Limb (tissue), 2 donors: ENCODE results near the gene REXO1.
"Not testable (repeated sequence)": the region's sequence is repeated elsewhere in the genome, so short reads cannot be mapped to it uniquely, and the experiment has no call there.

Experiments used
- DNase-seq, 2 donors: peaks; one replicate each; pipeline ENCODE4 v3.0.0-alpha.2; 2016; ENCODE audit errors: extremely low spot score in 2 of 2

REXO1 gene, protein sequence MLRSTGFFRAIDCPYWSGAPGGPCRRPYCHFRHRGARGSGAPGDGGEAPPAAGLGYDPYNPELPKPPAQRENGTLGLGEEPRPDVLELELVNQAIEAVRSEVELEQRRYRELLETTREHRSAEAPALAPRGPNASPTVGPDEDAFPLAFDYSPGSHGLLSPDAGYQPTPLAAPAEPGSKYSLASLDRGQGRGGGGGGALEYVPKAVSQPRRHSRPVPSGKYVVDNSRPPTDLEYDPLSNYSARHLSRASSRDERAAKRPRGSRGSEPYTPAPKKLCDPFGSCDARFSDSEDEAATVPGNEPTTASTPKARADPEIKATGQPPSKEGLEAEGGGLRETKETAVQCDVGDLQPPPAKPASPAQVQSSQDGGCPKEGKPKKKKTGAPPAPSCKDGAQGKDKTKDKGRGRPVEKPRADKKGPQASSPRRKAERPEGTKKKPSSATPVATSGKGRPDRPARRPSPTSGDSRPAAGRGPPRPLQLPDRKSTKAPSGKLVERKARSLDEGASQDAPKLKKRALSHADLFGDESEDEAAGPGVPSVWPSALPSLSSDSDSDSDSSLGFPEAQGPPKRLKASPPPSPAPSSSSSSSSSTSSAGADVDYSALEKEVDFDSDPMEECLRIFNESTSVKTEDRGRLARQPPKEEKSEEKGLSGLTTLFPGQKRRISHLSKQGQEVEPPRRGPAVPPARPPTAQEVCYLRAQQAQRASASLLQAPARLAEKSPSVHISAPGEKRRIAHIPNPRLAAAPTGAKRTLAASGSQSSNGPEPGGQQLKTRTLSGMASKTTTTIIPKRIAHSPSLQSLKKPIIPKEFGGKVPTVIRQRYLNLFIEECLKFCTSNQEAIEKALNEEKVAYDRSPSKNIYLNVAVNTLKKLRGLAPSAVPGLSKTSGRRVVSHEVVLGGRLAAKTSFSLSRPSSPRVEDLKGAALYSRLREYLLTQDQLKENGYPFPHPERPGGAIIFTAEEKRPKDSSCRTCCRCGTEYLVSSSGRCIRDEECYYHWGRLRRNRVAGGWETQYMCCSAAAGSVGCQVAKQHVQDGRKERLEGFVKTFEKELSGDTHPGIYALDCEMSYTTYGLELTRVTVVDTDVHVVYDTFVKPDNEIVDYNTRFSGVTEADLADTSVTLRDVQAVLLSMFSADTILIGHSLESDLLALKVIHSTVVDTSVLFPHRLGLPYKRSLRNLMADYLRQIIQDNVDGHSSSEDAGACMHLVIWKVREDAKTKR

DNA sequence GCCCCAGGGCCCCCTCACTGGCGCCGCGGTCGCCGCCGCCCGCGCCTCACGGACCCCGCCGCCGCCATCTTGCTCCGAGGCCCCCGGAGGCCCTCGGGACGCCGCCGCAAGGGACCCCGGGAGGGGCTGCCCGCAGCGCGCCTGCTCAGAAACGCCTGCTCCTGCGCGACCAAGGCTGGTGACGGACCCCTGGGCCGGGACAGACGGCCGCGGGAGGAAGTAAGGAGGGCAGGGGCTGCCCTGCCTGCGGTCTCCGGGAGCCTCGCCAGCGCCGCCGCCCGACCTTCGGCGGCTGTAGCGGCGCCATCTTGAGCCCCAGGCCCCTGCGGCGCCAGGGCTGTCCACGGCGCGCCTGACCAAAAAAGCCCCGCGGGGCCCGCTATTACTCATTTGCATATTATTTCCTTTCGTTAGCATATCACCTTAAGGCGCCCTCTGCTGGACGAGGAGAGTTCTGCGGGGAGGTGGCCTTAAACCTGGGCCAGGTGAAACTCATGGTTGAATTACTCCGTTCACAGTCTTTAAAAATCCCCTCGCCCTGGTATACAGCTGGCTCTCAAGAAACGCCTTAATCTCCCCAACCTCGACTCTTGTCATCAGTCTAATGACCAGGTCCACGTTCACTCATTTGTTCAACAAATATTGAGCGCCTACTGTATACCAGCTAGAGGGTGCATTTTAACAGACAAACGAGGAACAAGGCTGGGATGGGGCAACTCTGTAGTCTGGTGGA, at the start of gene REXO1:
TSS of gene REXO1 (minus strand) at position 85 of the 733 bp plus-strand sequence. CDS start 125 bp downstream, outside the sequence.
- peak; percentile 94 to 98 for DNase-seq

DNA sequence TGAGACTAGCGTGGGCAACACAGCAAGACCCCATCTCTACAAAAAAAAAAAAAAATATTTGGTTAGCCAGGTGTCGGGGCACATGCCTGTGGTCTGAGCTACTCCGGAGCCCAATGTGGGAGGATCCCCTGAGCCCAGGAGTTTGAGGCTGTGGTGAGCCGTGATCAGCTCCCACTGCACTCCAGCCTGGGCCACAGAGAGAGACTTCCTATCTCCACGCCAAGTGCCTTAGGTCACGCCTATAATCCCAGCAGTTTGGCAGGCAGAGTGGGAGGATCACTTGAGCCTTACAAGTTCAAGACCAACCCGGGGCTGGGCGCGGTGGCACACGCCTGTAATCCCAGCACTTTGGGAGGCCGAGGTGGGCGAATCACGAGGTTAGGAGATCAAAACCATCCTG, 48.2 kb upstream of the REXO1 start:
- DNase-seq: no peak

DNA sequence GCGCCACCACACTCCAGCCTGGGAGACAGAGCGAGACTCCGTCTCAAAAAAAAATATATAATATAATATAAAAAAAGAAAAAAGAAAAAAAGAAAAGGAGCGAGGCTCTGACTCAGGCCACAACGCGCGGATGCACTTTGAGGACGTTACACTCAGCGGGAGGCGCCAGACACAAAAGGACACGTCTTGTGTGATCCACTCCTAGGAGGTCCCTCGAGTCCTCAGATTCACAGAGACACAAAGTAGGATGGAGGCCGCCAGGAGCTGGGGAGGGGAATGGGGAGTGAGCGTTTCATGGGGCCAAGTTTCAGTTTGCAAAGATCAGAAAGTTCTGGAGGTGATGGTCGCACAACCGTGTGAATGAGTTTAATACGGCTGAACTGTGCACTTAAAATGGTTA, 45.5 kb upstream of the REXO1 start:
- DNase-seq: no peak

DNA sequence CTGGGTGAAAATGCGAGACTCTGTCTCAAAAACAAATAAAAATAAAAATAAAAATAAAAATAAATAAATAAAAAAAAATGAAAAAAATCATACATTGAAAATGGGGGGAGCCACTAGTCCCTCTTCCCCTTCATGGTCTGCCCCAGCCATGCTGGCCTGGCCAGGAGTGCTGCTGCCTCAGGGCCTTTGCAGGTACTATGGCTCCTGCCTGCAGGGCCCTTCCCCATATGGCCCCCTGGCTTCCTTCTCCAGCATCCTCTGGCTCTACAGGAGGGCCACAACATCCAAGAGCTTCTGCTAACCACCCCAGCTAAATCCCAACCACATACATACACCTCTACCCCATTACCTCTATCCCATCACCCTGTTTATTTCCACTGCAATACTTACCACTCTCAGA, 41.6 kb upstream of the REXO1 start:
- no peak for DNase-seq

DNA sequence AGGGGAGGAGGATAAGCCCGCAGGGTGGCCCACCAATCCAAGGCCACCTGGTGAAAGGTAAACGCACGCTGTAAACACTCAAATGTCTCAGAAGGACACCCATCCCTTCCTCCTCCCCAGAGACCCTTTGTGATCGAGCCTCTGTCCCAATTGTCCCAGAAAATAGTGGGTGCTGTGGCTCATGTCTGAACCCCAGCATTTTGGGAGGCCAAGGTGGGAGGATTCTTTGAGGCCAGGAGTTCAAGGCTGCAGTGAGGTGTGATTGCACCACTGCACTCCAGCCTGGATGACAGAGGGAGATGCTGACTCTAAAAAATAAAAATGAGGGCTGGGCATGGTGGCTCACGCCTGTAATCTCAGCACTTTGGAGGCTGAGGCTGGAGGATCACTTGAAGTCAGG, 40.1 kb upstream of the REXO1 start:
- DNase-seq: no peak

DNA sequence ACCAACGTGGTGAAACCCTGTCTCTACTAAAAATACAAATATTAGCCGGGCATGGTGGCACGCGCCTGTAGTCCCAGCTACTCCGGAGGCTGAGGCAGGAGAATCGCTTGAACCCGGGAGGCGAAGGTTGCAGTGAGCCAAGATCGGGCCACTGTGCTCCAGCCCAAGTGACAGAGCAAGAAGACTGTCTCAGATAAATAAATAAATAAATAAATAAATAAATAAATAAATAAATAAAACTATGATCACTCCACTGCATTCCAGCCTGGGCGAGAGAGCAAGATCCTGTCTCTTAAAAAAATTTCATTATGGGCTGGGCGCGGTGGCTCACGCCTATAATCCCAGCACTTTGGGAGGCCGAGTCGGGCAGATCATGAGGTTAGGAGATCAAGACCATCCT, 38.1 kb upstream of the REXO1 start:
- not testable (repeated sequence) for DNase-seq

DNA sequence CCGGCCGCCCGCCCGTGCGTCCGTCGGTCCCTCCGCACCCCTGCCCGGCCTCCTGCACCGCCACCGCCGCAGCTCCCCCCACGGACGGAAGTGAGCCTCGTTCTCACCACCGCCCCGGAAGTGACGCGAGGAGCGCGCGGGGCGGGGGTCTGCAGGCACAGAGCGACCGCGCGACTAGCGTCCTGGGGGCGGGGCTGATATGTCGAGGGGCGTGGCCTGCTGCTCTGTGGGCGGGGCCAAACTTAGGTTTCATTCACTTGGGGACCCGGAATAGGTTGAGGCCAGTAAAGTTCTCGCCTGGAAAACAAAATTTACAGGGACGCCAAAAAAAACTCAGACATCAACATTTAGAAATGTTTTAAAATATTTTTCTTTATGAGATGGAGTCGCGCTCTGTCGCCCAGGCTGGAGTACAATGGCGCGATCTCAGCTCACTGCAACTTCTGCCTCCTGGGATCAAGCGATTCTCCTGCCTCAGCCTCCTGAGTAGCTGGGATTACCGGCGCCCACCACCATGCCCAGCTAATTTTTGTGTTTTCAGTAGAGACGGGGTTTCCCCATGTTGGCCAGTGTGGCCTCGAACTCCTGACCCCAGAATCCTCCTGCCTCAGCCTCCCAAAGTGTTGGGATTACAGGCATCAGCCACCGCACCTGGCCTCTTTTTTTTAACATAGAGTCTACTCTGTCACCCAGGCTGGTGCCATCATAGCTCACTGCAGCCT, 37.3 kb upstream of the REXO1 start, which contains the start of gene ABHD17A:
TSS of gene ABHD17A (minus strand) at position 99 of the 722 bp plus-strand sequence. CDS start 3,930 bp downstream, outside the sequence.
- DNase-seq: peak; percentile 92 to 97

DNA sequence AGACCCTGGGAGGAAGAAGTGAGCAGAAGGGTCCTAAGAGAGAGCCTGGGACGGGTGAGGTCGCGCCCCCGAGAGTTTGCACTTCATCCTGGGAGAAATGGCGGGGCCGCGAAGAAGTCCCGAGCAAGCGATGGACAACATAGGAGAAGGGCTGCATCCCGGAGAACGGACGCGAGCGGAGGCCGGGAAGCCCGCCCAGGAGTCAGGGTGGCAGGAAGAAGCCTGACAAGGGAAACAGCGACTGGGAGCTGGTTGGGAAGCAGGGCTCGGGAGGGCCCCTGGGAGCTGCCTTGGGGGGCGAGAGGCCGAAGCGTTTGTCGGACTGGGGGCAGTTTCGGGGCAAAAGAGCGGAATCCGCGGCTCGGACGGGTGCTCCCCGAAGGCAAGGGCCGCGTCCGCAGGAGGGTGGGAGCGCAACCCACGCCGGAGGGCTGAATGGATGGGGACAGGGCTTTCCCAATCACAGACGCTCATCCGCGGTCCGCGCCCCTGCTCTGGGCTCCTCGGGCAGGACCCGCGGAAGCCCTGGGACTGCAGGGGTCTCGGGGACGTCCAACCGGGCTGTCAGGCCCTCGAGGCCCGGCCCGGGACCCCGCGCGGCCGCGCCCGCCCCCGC, 36.5 kb upstream of the REXO1 start:
- peak in 1 of 2 donors; percentile 60 for DNase-seq

DNA sequence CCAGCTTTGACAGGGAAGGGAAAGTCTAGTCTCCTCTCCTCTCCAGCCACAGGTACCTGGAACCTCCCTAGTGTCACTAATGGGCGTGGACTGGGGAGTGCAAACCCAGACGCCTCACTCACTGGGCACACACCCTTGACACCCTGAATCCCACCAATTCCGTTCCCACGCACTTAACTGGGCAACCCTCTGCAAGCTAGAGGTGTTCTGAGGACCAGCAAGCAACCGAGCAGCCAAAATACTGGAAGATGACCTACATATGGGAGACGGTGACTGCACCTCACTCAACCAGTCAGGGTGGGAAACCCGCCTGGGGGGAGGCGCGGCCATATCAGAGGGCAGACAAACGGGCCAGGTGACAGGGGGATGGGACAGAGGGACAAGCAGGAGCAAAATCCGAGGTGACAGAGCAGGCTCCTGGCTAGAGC, 36.0 kb upstream of the REXO1 start:
- DNase-seq: no peak

DNA sequence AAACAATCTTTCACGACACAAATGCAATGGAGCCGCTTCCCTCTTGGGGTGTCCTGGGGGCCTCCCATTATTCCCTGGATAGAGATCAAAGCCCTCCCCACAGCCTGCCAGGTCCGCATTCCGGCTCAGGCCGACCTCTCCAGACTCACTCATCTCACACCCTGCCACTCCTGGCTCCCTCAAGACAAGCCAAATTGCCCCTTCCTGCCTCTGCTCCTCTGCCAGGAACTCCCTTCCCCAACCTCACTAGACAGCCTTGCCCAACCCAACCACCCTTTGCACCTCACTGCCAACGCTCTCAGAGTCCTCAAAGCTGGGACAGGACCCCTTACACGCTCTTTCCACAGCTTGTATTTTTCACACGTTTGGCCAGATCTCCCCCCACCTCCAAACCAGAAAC, 35.5 kb upstream of the REXO1 start:
- no peak for DNase-seq

DNA sequence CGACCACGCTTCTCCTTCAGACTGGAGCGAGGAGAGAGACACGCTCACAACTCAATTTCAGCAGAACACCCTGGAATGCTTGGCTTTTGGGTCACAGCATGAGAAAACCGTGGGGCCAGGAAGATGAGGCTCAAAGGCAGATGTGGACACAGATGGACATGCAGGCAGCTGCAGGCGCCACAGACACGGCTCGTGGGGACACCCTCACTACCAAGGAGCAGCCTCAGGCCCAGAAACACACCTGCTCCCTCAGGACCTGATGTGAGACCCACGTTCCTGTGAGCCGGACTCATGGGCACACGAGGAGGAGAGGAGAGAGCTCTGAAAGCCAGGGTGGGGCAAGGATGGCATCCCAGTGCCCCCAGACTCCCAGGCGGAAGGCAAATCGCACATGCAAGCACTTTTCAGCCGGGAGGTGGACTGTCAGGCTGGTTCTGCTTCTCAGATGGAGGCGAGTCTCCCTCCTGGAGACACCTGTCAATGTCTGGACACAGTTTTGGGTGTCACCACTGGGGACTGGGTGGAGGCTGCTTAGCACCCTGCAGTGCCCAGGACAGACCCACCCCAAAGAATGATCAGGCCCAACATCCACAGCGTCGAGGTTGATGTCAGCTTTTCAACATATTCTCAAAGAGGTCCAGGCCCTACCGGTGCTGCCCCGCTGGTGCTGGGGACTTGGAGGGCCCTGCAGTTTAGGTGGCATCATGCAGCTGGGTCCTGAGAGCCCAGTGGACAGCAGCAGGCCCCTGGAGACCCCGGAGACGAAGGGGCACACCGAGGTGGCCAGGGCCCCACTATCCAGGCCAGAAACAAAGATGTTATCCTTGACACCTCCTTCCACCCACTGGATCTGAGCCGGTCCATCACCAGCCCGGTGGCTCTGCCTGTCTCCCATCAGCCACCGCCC, 34.8 kb upstream of the REXO1 start:
- no peak for DNase-seq

DNA sequence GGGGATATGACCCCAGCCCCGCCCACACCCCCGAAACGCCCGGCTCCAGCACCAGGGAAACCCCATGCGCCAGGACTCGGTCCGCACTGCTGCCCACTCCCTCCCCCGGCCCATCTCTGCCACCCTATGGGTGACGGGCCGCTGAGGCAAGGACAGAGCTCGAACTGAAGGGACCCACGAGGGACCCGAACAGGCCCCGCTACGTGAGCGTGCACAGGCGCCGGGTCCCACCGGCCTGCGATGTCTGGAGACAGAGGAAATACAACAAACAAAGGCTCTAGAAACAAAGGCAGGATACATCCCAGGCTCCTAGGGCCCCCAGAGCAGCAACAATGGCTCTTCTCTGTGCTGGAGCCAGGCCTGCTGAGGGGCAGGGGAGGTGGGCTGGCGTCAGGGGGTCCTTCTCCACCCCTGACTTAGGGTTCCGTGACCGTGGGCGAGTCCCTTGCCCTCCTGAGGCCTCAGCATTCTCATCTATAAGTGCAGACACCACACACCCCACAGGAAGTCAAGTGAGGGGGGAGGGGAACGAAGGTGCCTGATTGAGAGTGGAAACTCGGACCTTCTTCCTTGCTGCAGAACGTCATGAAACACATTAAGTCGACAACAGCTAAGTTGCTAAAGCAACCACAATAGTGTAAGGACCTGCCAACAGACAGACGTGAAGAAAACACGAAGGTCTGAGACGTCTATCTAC, 34.0 kb upstream of the REXO1 start:
- DNase-seq: no peak

DNA sequence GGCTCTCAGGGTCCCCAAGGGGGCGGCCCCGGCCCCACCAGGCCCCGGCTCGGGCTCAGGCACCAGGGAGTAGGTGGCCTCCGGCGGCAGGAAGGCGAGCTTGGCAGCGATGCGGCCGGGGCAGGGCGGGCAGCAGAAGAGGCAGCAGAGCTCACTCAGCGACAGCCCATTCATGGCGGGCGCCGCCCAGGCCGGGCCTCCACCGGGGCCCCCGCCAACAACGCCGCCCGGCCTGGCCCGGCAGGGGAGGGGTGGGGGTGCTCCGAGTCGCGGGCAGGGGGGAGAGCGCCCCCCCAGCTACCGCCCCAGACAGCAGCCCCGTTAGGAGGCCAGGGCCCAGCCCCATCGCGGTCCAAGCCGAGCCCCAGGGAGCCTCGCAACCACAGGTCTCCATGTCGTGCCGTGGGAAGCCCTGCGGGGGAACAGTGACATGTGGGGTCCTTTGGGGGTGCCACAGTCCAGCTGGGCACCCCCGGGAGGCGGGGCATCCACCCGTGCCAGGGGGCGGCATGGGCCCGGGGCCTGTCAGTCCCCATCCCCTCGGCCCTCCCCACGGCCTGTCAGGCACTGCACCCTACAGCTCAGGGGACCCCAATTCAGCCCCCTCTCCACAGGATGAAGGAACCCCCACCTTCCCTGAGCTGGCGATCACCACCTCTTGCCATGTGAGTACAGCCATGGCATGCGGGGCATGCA, 33.3 kb upstream of the REXO1 start:
- DNase-seq: not testable (repeated sequence)

DNA sequence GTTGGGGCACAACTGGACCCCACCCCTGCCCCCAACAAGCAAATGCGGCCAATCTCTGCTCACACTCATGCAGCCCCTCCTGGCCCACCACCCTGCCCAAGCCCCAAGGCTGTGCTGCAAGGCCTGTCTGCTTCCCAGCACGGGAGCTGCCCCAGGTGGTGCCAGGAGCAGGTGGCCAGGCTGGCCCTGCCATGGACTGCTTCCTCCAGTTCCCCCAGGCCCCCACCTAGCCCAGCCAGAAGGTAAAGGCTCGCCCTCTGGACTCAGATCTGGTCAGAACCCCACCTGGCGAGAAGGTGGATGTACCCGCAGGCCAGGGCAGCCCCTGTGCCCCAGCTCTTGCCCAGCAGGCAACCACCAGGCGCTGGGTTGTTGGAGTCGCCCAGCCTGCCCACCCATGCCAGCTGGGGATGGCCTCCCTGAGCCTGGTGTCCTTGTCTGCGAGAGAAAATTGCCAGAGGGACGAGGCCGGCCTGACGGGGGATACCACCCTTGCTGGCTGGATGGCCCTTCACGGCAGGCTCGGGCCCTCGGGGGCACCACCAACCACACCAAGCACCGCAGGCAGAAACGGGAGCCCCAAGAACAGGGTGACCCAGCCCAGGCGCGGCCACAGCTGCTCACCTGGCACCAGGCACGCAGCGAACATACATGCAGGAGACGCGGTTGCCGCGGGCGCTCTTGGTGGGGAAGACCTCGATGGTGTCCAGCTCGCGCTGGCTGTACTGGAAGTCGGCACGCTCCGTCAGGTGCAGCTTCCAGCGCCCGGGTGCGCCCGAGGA, 32.5 kb upstream of the REXO1 start:
- no peak for DNase-seq

DNA sequence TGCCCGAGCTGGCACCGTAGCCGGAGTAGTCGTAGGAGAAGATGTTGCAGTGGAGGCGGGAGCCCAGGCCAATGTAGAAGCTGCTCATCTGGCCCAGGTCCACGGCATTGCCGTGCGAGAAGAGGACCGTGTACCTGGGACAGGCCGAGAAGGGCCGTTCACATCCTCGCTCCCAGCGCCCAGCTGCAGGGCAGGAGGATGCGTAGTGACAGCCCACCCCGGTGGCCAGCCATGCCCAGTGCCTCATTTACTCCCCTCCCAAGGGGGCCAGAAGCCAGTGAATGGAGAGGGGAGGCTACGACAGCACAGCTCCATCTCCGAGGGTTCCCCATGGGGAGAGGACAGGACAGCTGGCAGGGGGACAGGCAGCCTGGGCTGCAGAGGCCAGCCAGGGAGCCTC, 31.7 kb upstream of the REXO1 start:
- not testable (repeated sequence) for DNase-seq

DNA sequence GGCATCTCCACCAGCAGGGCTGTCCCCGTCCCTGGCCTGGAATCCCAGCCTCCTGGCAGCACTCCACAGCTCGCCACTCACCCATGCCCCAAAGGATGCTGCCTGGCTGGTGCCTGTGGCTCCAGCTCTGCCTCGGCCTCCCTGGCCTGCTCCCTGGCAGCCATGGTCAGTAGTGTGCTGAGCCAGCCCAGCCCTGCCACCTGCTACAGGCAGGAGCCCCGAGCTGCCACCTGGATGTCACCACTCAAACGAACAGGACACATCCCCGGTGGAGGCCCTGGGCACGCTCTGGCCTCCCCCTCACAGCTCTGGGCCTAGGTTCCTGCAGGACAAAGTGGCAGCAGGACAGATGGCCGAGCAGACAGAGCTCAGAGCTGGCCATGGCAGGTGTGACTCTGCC, 30.3 kb upstream of the REXO1 start:
- not testable (repeated sequence) for DNase-seq

DNA sequence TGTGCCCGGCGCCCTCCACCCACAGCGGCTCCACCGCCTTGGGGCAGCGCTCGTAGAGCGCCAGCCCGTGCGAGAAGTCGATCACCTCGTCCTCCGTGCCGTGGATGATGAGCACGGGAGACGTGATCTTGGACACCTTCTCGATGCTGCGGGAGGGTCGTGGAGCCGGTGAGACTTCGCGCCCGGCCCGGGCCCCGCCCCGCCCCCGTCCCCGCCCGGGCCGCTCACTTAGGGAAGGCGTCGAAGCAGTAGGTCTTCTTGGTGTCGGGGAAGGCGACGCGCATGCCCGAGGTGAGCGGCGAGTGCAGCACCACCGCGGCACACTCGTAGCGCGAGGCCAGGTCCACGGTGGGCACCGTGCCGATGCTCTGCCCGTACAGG, 29.0 kb upstream of the REXO1 start:
- not testable (repeated sequence) for DNase-seq
